HG02642 (cell line): ENCODE data around the gene TAS2R50.
"Not testable (repeated sequence)": the region's sequence is repeated elsewhere in the genome, so short reads cannot be mapped to it uniquely, and the experiment has no call there.

Experiments used
- ATAC-seq: cut with Tn5 transposase; IDR thresholded peaks from one replicate; pipeline ENCODE4 v1.9.1; 2021; ENCODE audit warnings: mild to moderate bottlenecking; ENCODE audit not compliant: unreplicated experiment, poor library complexity

Gene TAS2R50

GRCh38 chr12:10986812-10987211, at the start of gene TAS2R50:
TAS2R50 (minus strand) TSS chr12:10986912; CDS start chr12:10986860, 52 bp downstream.
- no peak for ATAC-seq

- not testable (repeated sequence) for ATAC-seq
Measured at GRCh38 chr12:11033959-11034358, 47.2 kb upstream of the TAS2R50 start.

GRCh38 chr12:11031307-11031706, 44.6 kb upstream of the TAS2R50 start, which contains the start of gene TAS2R31:
TAS2R31 (minus strand) TSS chr12:11031407; CDS start chr12:11031335, 72 bp downstream.
- ATAC-seq, result no peak

GRCh38 chr12:11026118-11026517, 39.4 kb upstream of the TAS2R50 start:
- ATAC-seq, result no peak

GRCh38 chr12:11023387-11023786, 36.7 kb upstream of the TAS2R50 start:
- ATAC-seq, result no peak

GRCh38 chr12:11022520-11022919, 35.8 kb upstream of the TAS2R50 start, which contains the start of gene TAS2R19:
TAS2R19 (minus strand) TSS chr12:11022620; CDS start chr12:11022571, 49 bp downstream.
- no peak for ATAC-seq

GRCh38 chr12:11016937-11017336, 30.2 kb upstream of the TAS2R50 start:
- ATAC-seq, result no peak

GRCh38 chr12:11015775-11016430, 29.2 kb upstream of the TAS2R50 start:
- ATAC-seq, result no peak

GRCh38 chr12:11014234-11014633, 27.5 kb upstream of the TAS2R50 start:
- no peak for ATAC-seq

- ATAC-seq, result no peak
Measured at GRCh38 chr12:11007608-11008007, 20.9 kb upstream of the TAS2R50 start.

- no peak for ATAC-seq
Measured at GRCh38 chr12:10998204-10998603, 11.5 kb upstream of the TAS2R50 start, which contains the start of gene TAS2R20. TAS2R20 (minus strand) TSS chr12:10998304; CDS start chr12:10997875, 429 bp downstream.

- ATAC-seq, result no peak
Measured at GRCh38 chr12:10994307-10994706, 7.6 kb upstream of the TAS2R50 start.

- no peak for ATAC-seq
Measured at GRCh38 chr12:10989107-10989506, 2.4 kb upstream of the TAS2R50 start.

- no peak for ATAC-seq
Measured at GRCh38 chr12:10982244-10982643, 4.5 kb downstream of the TAS2R50 start.

- ATAC-seq, result no peak
Measured at GRCh38 chr12:10974965-10975364, 11.7 kb downstream of the TAS2R50 start.

- no peak for ATAC-seq
Measured at GRCh38 chr12:10968765-10969456, 17.8 kb downstream of the TAS2R50 start.

- ATAC-seq, result no peak
Measured at GRCh38 chr12:10967409-10967808, 19.3 kb downstream of the TAS2R50 start.

- no peak for ATAC-seq
Measured at GRCh38 chr12:10966314-10966713, 20.4 kb downstream of the TAS2R50 start.

- no peak for ATAC-seq
Measured at GRCh38 chr12:10965476-10965875, 21.2 kb downstream of the TAS2R50 start.

- ATAC-seq, result no peak
Measured at GRCh38 chr12:10960211-10960610, 26.5 kb downstream of the TAS2R50 start.

- no peak for ATAC-seq
Measured at GRCh38 chr12:10959804-10960203, 26.9 kb downstream of the TAS2R50 start.

GRCh38 chr12:10957741-10958140, 29.0 kb downstream of the TAS2R50 start:
- no peak for ATAC-seq
